IgD-negative memory B cell (primary cell): ENCODE data around the gene GABPB1. TPM values are rescaled to one million over a fixed set of nuclear protein-coding genes. Genes with fewer than 3 reads are reported as not detected.

Experiments
- H3K27ac Mint-ChIP-seq, 3 donors: one replicate each; pipeline ENCODE4 v1.8.0; 2020 to 2022; ENCODE audit warnings: mild to moderate bottlenecking in 3 of 3, mixed read lengths in 3 of 3, moderate library complexity in 1 of 3
- H3K27me3 Mint-ChIP-seq: one replicate; pipeline ENCODE4 v1.8.0; 2021; ENCODE audit warnings: mixed read lengths
- H3K36me3 Mint-ChIP-seq: one replicate; pipeline ENCODE4 v1.8.0; 2020; ENCODE audit warnings: mild to moderate bottlenecking, mixed read lengths
- H3K4me1 Mint-ChIP-seq, 3 donors: one replicate each; pipeline ENCODE4 v1.8.0; 2020 to 2022; ENCODE audit warnings: mixed read lengths in 3 of 3, mild to moderate bottlenecking in 1 of 3
- H3K4me3 Mint-ChIP-seq, 4 donors: one replicate each; pipeline ENCODE4 v1.8.0; 2020 to 2022; ENCODE audit warnings: mild to moderate bottlenecking in 4 of 4, mixed read lengths in 4 of 4, moderate library complexity in 3 of 4
- H3K9me3 Mint-ChIP-seq, 3 donors: one replicate each; pipeline ENCODE4 v1.8.0; 2020 to 2021; ENCODE audit warnings: mixed read lengths in 3 of 3, mild to moderate bottlenecking in 1 of 3
- polyA plus RNA-seq: library from polyadenylated mRNA; unstranded; fragments of 300-500 nt; fragmentation: Illumina TruSeq; gene quantifications from one replicate; pipeline ENCODE4 v1.2.3, GENCODE V29; 2021

GABPB1 gene
- polyA plus RNA-seq, 1 donor from 2014 or later, result 31.4 TPM

DNA sequence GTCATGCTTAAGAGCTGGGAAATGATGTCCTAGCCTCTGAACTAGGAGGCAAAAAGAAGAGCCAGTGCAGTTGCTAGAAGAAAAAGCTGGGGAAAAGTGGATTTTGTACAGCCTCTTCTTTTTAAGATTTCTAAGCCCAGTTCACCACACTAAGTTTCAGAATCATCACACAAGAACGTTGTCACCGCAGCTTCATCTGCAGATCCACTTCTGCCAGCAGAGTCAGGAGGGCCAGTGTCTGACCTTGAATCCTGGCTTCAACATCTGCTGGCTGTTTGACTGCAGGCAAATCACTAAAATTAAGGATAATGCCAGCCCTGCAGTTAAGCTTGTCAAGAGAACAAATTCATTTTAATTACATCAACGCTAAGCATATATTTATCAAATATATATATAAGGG is 125.7 kb downstream of the GABPB1 start:
- H3K4me1 Mint-ChIP-seq, result no peaks in the 10 kb centered on the region
- peaks cover 4% of the 10 kb centered on the region for H3K36me3 Mint-ChIP-seq
- H3K9me3 Mint-ChIP-seq, result no peaks in the 10 kb centered on the region
- H3K27me3 Mint-ChIP-seq, result no peaks in the 10 kb centered on the region
- no peak overlapping the region for H3K27ac Mint-ChIP-seq
- no peak overlapping the region for H3K4me3 Mint-ChIP-seq

DNA sequence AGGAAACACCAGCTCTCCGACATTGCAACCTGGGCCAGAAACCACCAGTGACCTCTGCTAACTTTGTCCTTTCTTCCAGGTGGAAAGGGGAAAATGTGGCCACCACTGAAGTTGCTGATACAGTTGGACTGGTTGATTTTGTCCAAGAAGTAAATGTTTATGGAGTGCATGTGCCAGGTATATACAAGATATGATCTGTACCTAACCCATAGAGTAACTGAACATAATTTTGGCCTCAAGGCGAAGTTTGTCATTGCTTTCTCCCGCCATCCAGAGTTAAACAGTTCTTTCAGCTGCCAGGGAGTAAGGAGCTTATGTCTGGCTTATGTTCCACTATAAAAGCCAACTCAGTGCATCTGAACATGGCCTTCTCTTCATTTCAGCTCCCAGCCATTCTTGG is 126.1 kb downstream of the GABPB1 start:
- no peaks in the 10 kb centered on the region for H3K27me3 Mint-ChIP-seq
- no peak overlapping the region for H3K4me3 Mint-ChIP-seq
- no peaks in the 10 kb centered on the region for H3K9me3 Mint-ChIP-seq
- H3K4me1 Mint-ChIP-seq, result no peaks in the 10 kb centered on the region
- no peak overlapping the region for H3K27ac Mint-ChIP-seq
- peaks cover 4% of the 10 kb centered on the region for H3K36me3 Mint-ChIP-seq

DNA sequence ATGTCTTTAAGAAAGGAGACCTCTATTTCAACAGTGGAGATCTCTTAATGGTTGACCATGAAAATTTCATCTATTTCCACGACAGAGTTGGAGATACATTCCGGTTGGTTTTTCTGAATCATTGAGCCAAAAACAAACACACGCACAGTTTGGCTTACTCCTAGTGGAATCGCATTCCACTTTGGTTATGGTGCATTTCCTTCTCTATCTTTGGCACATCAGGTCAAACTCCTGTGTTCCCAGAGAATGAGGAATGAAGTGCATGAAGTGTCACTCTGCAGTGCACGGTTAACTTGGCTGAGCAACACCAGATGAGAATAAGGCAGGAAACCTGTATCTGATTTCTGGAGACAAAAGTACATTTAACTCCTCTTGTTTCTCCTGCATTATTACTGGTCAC is 127.9 kb downstream of the GABPB1 start:
- peaks cover 4% of the 10 kb centered on the region for H3K36me3 Mint-ChIP-seq
- no peak overlapping the region for H3K4me3 Mint-ChIP-seq
- no peaks in the 10 kb centered on the region for H3K9me3 Mint-ChIP-seq
- no peaks in the 10 kb centered on the region for H3K27me3 Mint-ChIP-seq
- peaks cover 0 to 4% (median 0%) of the 10 kb centered on the region in 3 donors for H3K4me1 Mint-ChIP-seq
- H3K27ac Mint-ChIP-seq, result no peak overlapping the region

DNA sequence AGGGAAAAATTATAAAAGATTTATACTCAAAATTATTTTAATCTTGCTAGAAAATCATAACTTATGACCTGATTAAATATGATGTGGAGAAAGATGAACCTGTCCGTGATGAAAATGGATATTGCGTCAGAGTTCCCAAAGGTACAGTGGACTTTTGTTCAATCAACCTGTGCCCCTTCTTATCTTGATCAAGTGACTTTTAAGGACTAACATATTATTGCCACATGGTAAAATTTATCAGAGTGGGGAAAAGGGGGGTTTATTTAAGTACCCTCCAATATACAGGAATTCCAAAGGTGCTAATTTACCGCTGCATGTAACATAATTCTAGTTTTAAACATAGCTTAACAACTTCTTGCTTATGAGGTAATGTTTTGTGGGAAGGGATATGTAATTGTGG is 129.1 kb downstream of the GABPB1 start:
- H3K4me1 Mint-ChIP-seq, result peaks cover 0 to 4% (median 0%) of the 10 kb centered on the region in 3 donors
- peaks cover 4% of the 10 kb centered on the region for H3K36me3 Mint-ChIP-seq
- H3K27ac Mint-ChIP-seq, result no peak overlapping the region
- H3K4me3 Mint-ChIP-seq, result no peak overlapping the region
- H3K27me3 Mint-ChIP-seq, result no peaks in the 10 kb centered on the region
- H3K9me3 Mint-ChIP-seq, result no peaks in the 10 kb centered on the region

Other genes starting within 250 kb of the GABPB1 start
- gene ATP8B4, start 236.0 kb downstream of the GABPB1 start, polyA plus RNA-seq, result not detected
- gene SLC27A2, start 173.0 kb downstream of the GABPB1 start, polyA plus RNA-seq, result 0.83 TPM
- gene HDC, start 89.5 kb downstream of the GABPB1 start, polyA plus RNA-seq, result not detected
- 60.9 TPM for gene USP8, start 69.2 kb upstream of the GABPB1 start, polyA plus RNA-seq
- not detected for gene USP50, start 191.5 kb upstream of the GABPB1 start, polyA plus RNA-seq